Right lobe of liver (tissue), 4 donors: ENCODE measurements around the gene CRTAC1.

Source experiments
- CTCF ChIP-seq, 4 donors: fragments of 200-600 bp in 3 of 4; fragments of 450-650 bp in 1 of 4; IDR thresholded peaks; one replicate each; pipeline versions ENCODE4 v1.5.1 to v1.8.0; 2016 to 2022; ENCODE audit warnings: antibody characterized with exemption in 4 of 4, mild to moderate bottlenecking in 2 of 4
- POLR2A ChIP-seq: fragments of 450-650 bp; IDR thresholded peaks from one replicate; pipeline ENCODE4 v1.6.1; 2017; ENCODE audit warnings: antibody characterized with exemption, mild to moderate bottlenecking
- donor health status: DM: no; HTN: no; CAD: no.
- donor health status: DM: no; HTN: no; CAD: no.
- donor health status: DM: no; HTN: yes; CAD: no.

DNA sequence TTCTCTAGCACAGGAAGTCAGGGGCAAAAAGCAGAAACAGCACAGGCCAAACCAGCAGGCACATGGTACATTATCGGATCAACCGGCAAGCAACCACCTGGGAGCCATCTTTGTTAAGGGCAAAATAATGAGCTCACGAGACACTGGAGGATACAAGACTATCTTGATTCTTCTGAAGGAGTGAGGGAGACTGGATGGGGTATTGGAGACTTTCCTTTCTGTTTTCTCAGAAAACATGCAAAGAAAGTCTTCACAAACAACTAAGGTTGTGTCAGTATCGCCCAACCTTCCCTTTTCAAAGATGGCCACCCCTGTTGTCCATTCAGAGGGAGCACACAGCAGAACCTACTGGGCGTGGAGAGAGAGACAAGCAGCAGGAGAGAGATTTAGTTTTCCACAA is 151.2 kb downstream of the CRTAC1 start:
- TF ChIP-seq POLR2A (no peak), CTCF (IDR thresholded peaks at IDR 0.05) (no peak)
